OCI-LY7 (cell line): ENCODE data around the gene E2F4. TPM values are rescaled to one million over a fixed set of nuclear protein-coding genes. Genes with fewer than 3 reads are reported as not detected.

ENCODE experiments used
- BruUV-seq: library from RNA; stranded (reverse); fragments of 400-500 nt; replicated peaks from 2 replicates; lab custom pipeline; 2021; lab: Mats Ljungman, UMichigan
- CTCF ChIA-PET: fragments of 300-600 bp; sonication (Branson Sonifier 250); formaldehyde crosslinking; loops from one replicate; lab custom pipeline; 2022; ENCODE audit warnings: antibody characterized with exemption; ENCODE audit not compliant: unreplicated experiment; lab: Charles Lee
- POLR2A ChIA-PET: fragments of 300-600 bp; sonication (Branson Sonifier 250); formaldehyde crosslinking; loops from one replicate; lab custom pipeline; 2022; ENCODE audit warnings: antibody characterized with exemption; lab: Charles Lee
- DNase-seq: peaks from one replicate; pipeline ENCODE4 v3.0.0-alpha.2; 2015; ENCODE audit warnings: low spot score
- H2AFZ ChIP-seq: fragments of 200-600 bp; sonication (generic), shearing (Covaris generic); 2 replicates; pipeline ENCODE4 v1.6.1; 2014; ENCODE audit warnings: mild to moderate bottlenecking, antibody characterized with exemption, low read length, moderate library complexity
- H3K27ac ChIP-seq: fragments of 200-600 bp; sonication (generic); 2 replicates; pipeline ENCODE4 v1.5.1; 2014; ENCODE audit warnings: mixed run types, low read depth, mild to moderate bottlenecking, moderate library complexity, low read length, inconsistent platforms; ENCODE audit not compliant: poor library complexity, severe bottlenecking
- H3K36me3 ChIP-seq: fragments of 200-600 bp; sonication (generic); 2 replicates; pipeline ENCODE4 v1.6.1; 2014; ENCODE audit warnings: mild to moderate bottlenecking, antibody characterized with exemption, low read length, moderate library complexity, mixed read lengths; ENCODE audit not compliant: insufficient read depth
- H3K4me1 ChIP-seq: fragments of 200-600 bp; sonication (generic); 2 replicates; pipeline ENCODE4 v1.5.1; 2014; ENCODE audit warnings: mild to moderate bottlenecking, low read length; ENCODE audit not compliant: insufficient read depth, poor library complexity, severe bottlenecking
- H3K4me2 ChIP-seq: fragments of 200-600 bp; sonication (generic); 2 replicates; pipeline ENCODE4 v1.6.1; 2014; ENCODE audit warnings: mild to moderate bottlenecking, low read length
- H3K4me3 ChIP-seq: fragments of 200-600 bp; sonication (generic); 2 replicates; pipeline ENCODE4 v1.5.1; 2014; ENCODE audit warnings: mild to moderate bottlenecking, low read depth, low read length; ENCODE audit not compliant: poor library complexity, severe bottlenecking
- H3K79me2 ChIP-seq: fragments of 200-600 bp; sonication (generic); 2 replicates; pipeline ENCODE4 v1.6.1; 2016; ENCODE audit warnings: low read depth, mild to moderate bottlenecking, low read length, moderate library complexity, mixed read lengths; ENCODE audit not compliant: insufficient read depth
- H3K9me2 ChIP-seq: fragments of 200-600 bp; sonication (generic); 2 replicates; pipeline ENCODE4 v1.6.1; 2016; ENCODE audit warnings: mild to moderate bottlenecking, low read length, mixed read lengths; ENCODE audit not compliant: insufficient read depth
- H3K9me3 ChIP-seq: fragments of 200-600 bp; sonication (generic); 2 replicates; pipeline ENCODE4 v1.6.1; 2014; ENCODE audit warnings: mild to moderate bottlenecking, mixed run types, low read length, mixed read lengths
- H4K20me1 ChIP-seq: fragments of 200-600 bp; sonication (generic); 2 replicates; pipeline ENCODE4 v1.6.1; 2014; ENCODE audit warnings: mild to moderate bottlenecking, antibody characterized with exemption, low read length, moderate library complexity, mixed read lengths; ENCODE audit not compliant: insufficient read depth
- CTCF ChIP-seq: fragments of 200-600 bp; sonication (generic); conservative IDR thresholded peaks from 2 replicates; pipeline ENCODE4 v1.5.1; 2014; ENCODE audit warnings: mild to moderate bottlenecking, antibody characterized with exemption, low read length, moderate library complexity, mixed read lengths
- EZH2phosphoT487 ChIP-seq: fragments of 200-600 bp; sonication (generic); IDR thresholded peaks from 2 replicates; pipeline ENCODE4 v1.6.1; 2018; ENCODE audit warnings: low read depth, borderline replicate concordance, mild to moderate bottlenecking, mixed run types, antibody characterized with exemption, low read length, moderate library complexity, mixed read lengths
- intact Hi-C: fragments of 100-400 bp; cut with micrococcal nuclease; formaldehyde crosslinking; loops from one replicate; pipeline ENCODE4 v1.10.0; 2022; ENCODE audit not compliant: unreplicated experiment
- total RNA-seq, 2 experiments: library from RNA; depleted of rRNA in 1 of 2; stranded (reverse); fragments of >200 nt in 1 of 2; shearing (Covaris generic) in 1 of 2; gene quantifications; 2 replicates each; pipeline ENCODE4 v1.2.3, GENCODE V29; 2014 to 2022

The E2F4 gene
- total RNA-seq, 2 experiments from 2014 or later: 124 to 157 TPM

GRCh38 chr16:67190448-67191399, 1.2 kb upstream of the E2F4 start:
- H3K4me3 ChIP-seq: no peak overlapping the region
- intact Hi-C loops: no loop called here
- no TSS peak for BruUV-seq
- peaks cover 36% of the 10 kb centered on the region for H3K36me3 ChIP-seq
- peaks cover 19% of the 10 kb centered on the region for H3K4me1 ChIP-seq
- peaks cover 22% of the 10 kb centered on the region for H3K79me2 ChIP-seq
- no peaks in the 10 kb centered on the region for H3K9me2 ChIP-seq
- no peak overlapping the region for H3K4me2 ChIP-seq
- no peak overlapping the region for H3K27ac ChIP-seq
- TF ChIP-seq EZH2phosphoT487: no peak
- TF ChIP-seq CTCF: no peak
- peaks cover 9% of the 10 kb centered on the region; the same call in 1 of the 2 replicates for H4K20me1 ChIP-seq
- peak overlapping the region; percentile 57; the same call in 1 of the 2 replicates for H2AFZ ChIP-seq
- no peak for DNase-seq
- CTCF ChIA-PET: no interaction called here
- H3K9me3 ChIP-seq: no peaks in the 10 kb centered on the region
- POLR2A ChIA-PET: interaction anchor here (0.5 to 0.9 kb wide), 2 partner anchors 10 to 375 kb away, joined by 3 to 5 read pairs; no protein-coding TSS in a partner anchor

GRCh38 chr16:67191411-67191994, 452 bp upstream of the E2F4 start:
- Histone ChIP-seq H3K79me2 (peaks cover 22% of the 10 kb centered on the region), H3K9me3 (no peaks in the 10 kb centered on the region), H3K27ac (no peak overlapping the region), H3K36me3 (peaks cover 43% of the 10 kb centered on the region), H3K4me1 (peaks cover 19% of the 10 kb centered on the region), H3K4me3 (peak overlapping the region; percentile 98), H3K9me2 (no peaks in the 10 kb centered on the region), H4K20me1 (peaks cover 9% of the 10 kb centered on the region; the same call in 1 of the 2 replicates), H3K4me2 (peak overlapping the region; percentile 55), H2AFZ (peak overlapping the region; percentile 57; the same call in 1 of the 2 replicates)
- TF ChIP-seq CTCF (no peak), EZH2phosphoT487 (no peak)
- ChIA-PET CTCF (no interaction called here), POLR2A (interaction anchor here (1.5 kb wide), 1 partner anchor 53 kb away, joined by 3 read pairs; no protein-coding TSS in a partner anchor)
- no TSS peak for BruUV-seq
- DNase-seq: no peak
- intact Hi-C loops: no loop called here
